ENCODE data around the gene POGLUT2. TPM values are rescaled to one million over a fixed set of nuclear protein-coding genes. Genes with fewer than 3 reads are reported as not detected.

POGLUT2 gene
- total RNA-seq: 8.5 and 30.1 TPM in 2 replicates

DNA sequence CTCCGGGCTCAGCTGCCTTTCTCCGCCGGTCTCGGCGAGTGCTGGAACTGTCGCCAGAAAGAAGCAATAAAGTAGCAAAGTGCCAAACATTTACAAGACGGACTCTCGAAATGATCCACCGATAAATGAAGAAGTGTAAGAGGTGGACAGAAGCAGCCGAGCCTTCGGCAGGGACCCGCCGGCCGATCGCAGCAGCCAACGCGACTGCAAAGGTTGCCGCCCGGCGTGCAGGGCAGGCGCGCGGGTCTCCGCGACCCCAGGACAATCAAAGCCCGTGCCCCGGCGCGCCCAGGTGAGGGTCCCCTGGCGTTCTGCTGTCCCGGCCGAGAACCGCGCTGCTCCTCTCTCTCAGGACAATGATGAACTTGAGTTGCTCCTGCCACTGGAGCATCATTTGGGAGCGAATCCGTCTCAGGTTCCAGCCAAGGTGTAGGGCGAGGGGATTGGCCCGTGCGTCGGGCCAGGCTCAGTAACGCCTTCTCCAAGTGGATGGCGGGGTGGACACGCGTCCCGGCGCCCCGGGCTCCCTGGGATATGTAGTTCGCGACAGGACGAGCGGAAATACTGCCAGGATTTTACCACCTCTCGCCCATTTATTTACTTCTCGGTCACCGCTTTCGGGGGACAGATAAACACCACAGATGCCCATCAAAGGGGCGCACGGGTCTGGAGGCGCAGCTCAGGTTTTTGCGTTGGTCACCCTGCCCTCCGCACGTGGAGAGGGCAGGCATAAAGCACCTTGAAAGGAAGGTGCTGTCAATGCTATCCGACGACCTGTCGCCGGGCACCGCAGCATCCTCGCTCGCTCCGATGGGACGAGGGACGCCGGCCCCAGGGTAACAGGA is at the start of gene POGLUT2, which contains the start of gene BIVM:
Gene POGLUT2 (minus strand): TSS at position 396 of the 845 bp plus-strand sequence. CDS start 306 bp downstream, at position 90.
Gene BIVM (plus strand): TSS at position 539 of the 845 bp plus-strand sequence. CDS start 8,149 bp downstream, outside the sequence.

GRCh38 chr13:102845630-102846260 is 47.0 kb upstream of the POGLUT2 start, which contains the start of gene ERCC5:
TSS of gene ERCC5 (plus strand) at chr13:102846032. CDS start at chr13:102846267, 235 bp downstream.

DNA sequence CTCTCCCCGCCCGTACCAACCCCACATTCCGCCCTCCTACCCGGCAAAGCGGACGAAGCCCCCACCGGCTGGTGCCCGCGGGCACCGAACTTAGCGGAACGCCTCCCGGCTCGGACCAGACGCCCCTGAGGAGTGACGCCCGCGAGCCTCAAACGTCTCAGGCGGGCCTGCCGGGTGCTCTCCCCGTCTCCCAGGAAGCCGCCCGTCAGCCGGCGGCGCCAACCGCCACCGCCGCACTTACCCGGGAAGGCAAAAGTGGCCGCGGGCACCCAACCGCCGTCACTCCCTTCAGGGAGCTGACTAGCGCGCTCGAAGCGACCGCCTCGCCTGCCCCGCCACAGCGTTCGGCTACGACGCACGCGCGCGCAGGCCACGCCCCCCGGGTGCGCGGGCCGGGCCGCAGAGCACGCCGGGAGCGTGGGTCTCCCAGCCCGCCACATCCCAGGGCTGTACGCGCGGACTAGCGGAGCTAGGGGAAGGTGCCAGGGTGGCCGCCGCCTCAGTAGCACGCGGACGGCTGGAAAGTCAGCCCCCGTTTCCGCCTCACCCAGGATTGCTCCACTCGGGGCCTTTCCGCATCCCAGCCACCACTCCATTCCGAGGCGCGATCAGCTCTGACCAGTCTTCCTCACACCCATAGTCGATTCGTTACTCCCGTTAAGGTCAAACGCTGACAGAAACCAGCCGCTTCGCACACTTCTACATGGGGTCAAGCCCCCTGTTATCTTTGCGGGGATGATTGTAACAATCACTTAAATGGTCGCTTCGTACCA is 25.1 kb downstream of the POGLUT2 start, which contains the start of gene TEX30:
Gene TEX30 (minus strand): TSS at position 346 of the 773 bp plus-strand sequence. CDS start 3,760 bp downstream, outside the sequence.

Other genes with a start within 250 kb of the POGLUT2 start
- 89.5 and 116 TPM in 2 replicates for gene TPP2, start 202.0 kb downstream of the POGLUT2 start, total RNA-seq
- gene METTL21C, start 103.9 kb downstream of the POGLUT2 start, total RNA-seq: not detected in 2 replicates
- gene TEX30, start 25.2 kb downstream of the POGLUT2 start, total RNA-seq: 10.7 and 25.9 TPM in 2 replicates
- gene BIVM, start 143 bp upstream of the POGLUT2 start, total RNA-seq: 10.9 and 35.1 TPM in 2 replicates
- 56.5 and 74.9 TPM in 2 replicates for gene ERCC5, start 47.1 kb upstream of the POGLUT2 start, total RNA-seq

Data from placental pericyte (primary cell).